KOPT-K1 (cell line): ENCODE data around the gene HIRIP3.
A peak's percentile ranks its signal among the peaks of the same experiment; 100 is the strongest.
"Not testable (repeated sequence)": the region's sequence is repeated elsewhere in the genome, so short reads cannot be mapped to it uniquely, and the experiment has no call there.

ENCODE experiments used
- H3K27ac ChIP-seq: fragments of 200-600 bp; sonication (generic); 2 replicates; pipeline ENCODE4 v1.5.1; 2016; ENCODE audit warnings: antibody characterized with exemption, mild to moderate bottlenecking, low read depth, low read length; ENCODE audit not compliant: poor library complexity, severe bottlenecking
- H3K36me3 ChIP-seq: fragments of 200-600 bp; sonication (generic); 2 replicates; pipeline ENCODE4 v1.5.1; 2017; ENCODE audit warnings: antibody characterized with exemption, mild to moderate bottlenecking, low read length, moderate library complexity; ENCODE audit not compliant: insufficient read depth
- H3K9me3 ChIP-seq: fragments of 200-600 bp; sonication (generic); 2 replicates; pipeline ENCODE4 v1.5.1; 2017; ENCODE audit warnings: antibody characterized with exemption, low read length, mild to moderate bottlenecking; ENCODE audit not compliant: insufficient read depth, poor library complexity, severe bottlenecking

The HIRIP3 gene

GRCh38 chr16:29972500-29972899 is 22.9 kb downstream of the HIRIP3 start:
- H3K36me3 ChIP-seq, result peaks cover 18% of the 10 kb centered on the region
- no peak overlapping the region for H3K27ac ChIP-seq
- no peaks in the 10 kb centered on the region for H3K9me3 ChIP-seq

- no peak overlapping the region for H3K27ac ChIP-seq
- H3K36me3 ChIP-seq, result peaks cover 13% of the 10 kb centered on the region
- no peaks in the 10 kb centered on the region for H3K9me3 ChIP-seq
These were observed 24.1 kb downstream of the HIRIP3 start for GRCh38 chr16:29971304-29971703.

- peaks cover 13% of the 10 kb centered on the region for H3K36me3 ChIP-seq
- H3K27ac ChIP-seq, result no peak overlapping the region
- H3K9me3 ChIP-seq, result no peaks in the 10 kb centered on the region
These were observed 27.2 kb downstream of the HIRIP3 start for GRCh38 chr16:29968205-29968604.

GRCh38 chr16:29963021-29963743 is 32.2 kb downstream of the HIRIP3 start:
- peak overlapping the region; percentile 76 for H3K27ac ChIP-seq
- no peaks in the 10 kb centered on the region for H3K9me3 ChIP-seq
- peaks cover 5% of the 10 kb centered on the region for H3K36me3 ChIP-seq

GRCh38 chr16:29962344-29962994 is 32.9 kb downstream of the HIRIP3 start:
- H3K27ac ChIP-seq, result peak overlapping the region; percentile 76
- H3K36me3 ChIP-seq, result no peaks in the 10 kb centered on the region
- H3K9me3 ChIP-seq, result no peaks in the 10 kb centered on the region

- H3K9me3 ChIP-seq, result no peaks in the 10 kb centered on the region
- H3K36me3 ChIP-seq, result no peaks in the 10 kb centered on the region
- peak within 1 kb of the TSS; percentile 76 for H3K27ac ChIP-seq
These were observed 33.7 kb downstream of the HIRIP3 start, which contains the start of gene TMEM219 for GRCh38 chr16:29961479-29962343. TMEM219 (plus strand) TSS chr16:29962079; CDS start chr16:29963144, 1,065 bp downstream.

GRCh38 chr16:29961127-29961478 is 34.3 kb downstream of the HIRIP3 start:
- Histone ChIP-seq H3K36me3 (no peaks in the 10 kb centered on the region), H3K27ac (peak overlapping the region; percentile 76), H3K9me3 (no peaks in the 10 kb centered on the region)

- not testable (repeated sequence) for H3K27ac ChIP-seq, H3K36me3 ChIP-seq, H3K9me3 ChIP-seq
These were observed 35.6 kb downstream of the HIRIP3 start for GRCh38 chr16:29959821-29960220.

- no peaks in the 10 kb centered on the region for H3K9me3 ChIP-seq
- no peak overlapping the region for H3K27ac ChIP-seq
- H3K36me3 ChIP-seq, result no peaks in the 10 kb centered on the region
These were observed 36.1 kb downstream of the HIRIP3 start for GRCh38 chr16:29959293-29959692.

- H3K27ac ChIP-seq, result no peak overlapping the region
- no peaks in the 10 kb centered on the region for H3K9me3 ChIP-seq
- no peaks in the 10 kb centered on the region for H3K36me3 ChIP-seq
These were observed 36.7 kb downstream of the HIRIP3 start for GRCh38 chr16:29958756-29959155.

- Histone ChIP-seq H3K27ac (no peak overlapping the region), H3K9me3 (peaks cover 7% of the 10 kb centered on the region), H3K36me3 (no peaks in the 10 kb centered on the region)
These were observed 43.6 kb downstream of the HIRIP3 start for GRCh38 chr16:29951625-29952365.

GRCh38 chr16:29950806-29951461 is 44.5 kb downstream of the HIRIP3 start:
- Histone ChIP-seq H3K9me3 (peaks cover 7% of the 10 kb centered on the region), H3K27ac (no peak overlapping the region), H3K36me3 (no peaks in the 10 kb centered on the region)

GRCh38 chr16:29947897-29948296 is 47.5 kb downstream of the HIRIP3 start:
- H3K27ac ChIP-seq, result no peak overlapping the region
- H3K9me3 ChIP-seq, result peaks cover 7% of the 10 kb centered on the region
- H3K36me3 ChIP-seq, result no peaks in the 10 kb centered on the region
